Retinal pigment epithelial cell (primary cell): ENCODE results near the gene NLRX1.
A peak's percentile ranks its signal among the peaks of the same experiment; 100 is the strongest.

Experiments
- DNase-seq: peaks from one replicate; pipeline ENCODE4 v3.0.0-alpha.2; 2010; ENCODE audit warnings: low read depth
- H3K4me3 ChIP-seq: 2 replicates; pipeline ENCODE4 v1.5.1; 2011; ENCODE audit warnings: mild to moderate bottlenecking, low read length, control low read depth, moderate library complexity
- CTCF ChIP-seq: conservative IDR thresholded peaks from 2 replicates; pipeline ENCODE4 v1.5.1; 2011; ENCODE audit warnings: low read depth, low read length, control low read depth, inconsistent platforms

The NLRX1 gene

GRCh38 chr11:119168471-119169281, at the start of gene NLRX1:
Gene NLRX1 (plus strand): TSS chr11:119168725. CDS start chr11:119171404, 2,679 bp downstream.
- peak; percentile 83 for TF ChIP-seq CTCF
- peak within 1 kb of the TSS; percentile 63 for H3K4me3 ChIP-seq
- DNase-seq: peak; percentile 48

- H3K4me3 ChIP-seq: no peak overlapping the region
- no peak for DNase-seq
- no peak for TF ChIP-seq CTCF
These were observed 49.6 kb upstream of the NLRX1 start for GRCh38 chr11:119118946-119119345.

GRCh38 chr11:119120639-119121007, 47.9 kb upstream of the NLRX1 start:
- no peak for TF ChIP-seq CTCF
- peak overlapping the region; percentile 26 for H3K4me3 ChIP-seq
- DNase-seq: no peak

GRCh38 chr11:119121008-119121810, 47.3 kb upstream of the NLRX1 start, which contains the start of gene HINFP:
Gene HINFP (plus strand): TSS chr11:119121580. CDS start chr11:119126945, 5,365 bp downstream.
- TF ChIP-seq CTCF: no peak
- H3K4me3 ChIP-seq: peak within 1 kb of the TSS; percentile 88
- peak; percentile 98 for DNase-seq

- TF ChIP-seq CTCF: no peak
- no peak for DNase-seq
- peak overlapping the region; percentile 88 for H3K4me3 ChIP-seq
These were observed 46.8 kb upstream of the NLRX1 start for GRCh38 chr11:119121811-119122124.

GRCh38 chr11:119125821-119126220, 42.7 kb upstream of the NLRX1 start:
- DNase-seq: no peak
- no peak for TF ChIP-seq CTCF
- no peak overlapping the region for H3K4me3 ChIP-seq
